ENCODE results near the gene C16orf89.
"Not testable (repeated sequence)": the region's sequence is repeated elsewhere in the genome, so short reads cannot be mapped to it uniquely, and the experiment has no call there.

Gene C16orf89

DNA sequence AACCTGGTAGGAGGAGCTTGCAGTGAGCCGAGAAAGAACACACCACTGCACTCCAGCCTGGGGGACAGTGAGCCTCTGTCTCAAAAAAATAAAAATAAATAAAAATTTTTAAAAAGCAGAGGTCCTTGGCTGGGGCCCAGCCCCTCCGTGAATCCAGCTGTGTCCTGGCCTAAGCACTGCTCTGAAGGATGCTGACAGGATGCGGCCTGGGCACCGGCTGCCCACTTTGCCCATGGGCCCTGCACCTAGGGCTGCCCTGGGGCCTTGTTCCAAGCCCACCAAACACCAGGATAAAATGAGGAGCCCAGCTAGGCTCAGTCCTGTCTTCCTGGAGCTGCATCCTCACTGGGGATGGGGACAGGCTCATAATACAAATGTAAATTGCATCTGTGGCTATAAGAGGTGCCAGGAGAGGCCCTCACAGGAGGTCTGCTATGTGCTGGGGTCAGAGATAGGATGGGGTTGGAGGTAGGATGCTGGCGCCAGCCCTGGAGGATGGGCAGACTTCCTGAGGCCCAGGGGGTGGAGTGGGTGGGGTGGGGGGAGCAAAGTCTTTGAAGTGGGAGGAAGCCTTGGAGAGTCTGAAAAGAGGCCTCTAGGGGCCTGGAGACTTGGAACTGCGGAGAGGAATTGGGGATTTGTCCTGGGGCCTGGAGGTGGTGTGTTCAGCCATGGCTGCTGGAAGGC, 6.2 kb downstream of the C16orf89 start:
- no peak for DNase-seq

DNA sequence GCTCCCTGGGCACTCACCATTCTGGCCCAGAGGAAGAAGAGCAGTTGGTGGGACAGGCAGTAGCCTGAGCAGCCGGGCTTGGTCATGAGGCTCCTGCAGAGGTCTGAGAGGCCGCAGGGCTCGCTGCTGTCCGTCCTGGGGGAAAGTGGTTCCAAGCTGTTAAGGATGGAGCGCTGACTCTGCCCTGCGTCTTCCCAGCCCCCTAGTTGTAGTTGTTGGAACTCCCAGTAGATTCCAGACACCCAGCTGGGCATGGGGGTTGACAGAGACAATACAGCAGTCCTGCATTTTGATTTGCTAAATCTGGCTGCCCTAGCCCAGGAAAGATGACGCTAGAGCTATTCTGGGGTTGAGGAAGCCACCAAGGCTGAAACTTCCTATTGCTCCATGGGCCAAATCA, 7.3 kb downstream of the C16orf89 start:
- DNase-seq = no peak

DNA sequence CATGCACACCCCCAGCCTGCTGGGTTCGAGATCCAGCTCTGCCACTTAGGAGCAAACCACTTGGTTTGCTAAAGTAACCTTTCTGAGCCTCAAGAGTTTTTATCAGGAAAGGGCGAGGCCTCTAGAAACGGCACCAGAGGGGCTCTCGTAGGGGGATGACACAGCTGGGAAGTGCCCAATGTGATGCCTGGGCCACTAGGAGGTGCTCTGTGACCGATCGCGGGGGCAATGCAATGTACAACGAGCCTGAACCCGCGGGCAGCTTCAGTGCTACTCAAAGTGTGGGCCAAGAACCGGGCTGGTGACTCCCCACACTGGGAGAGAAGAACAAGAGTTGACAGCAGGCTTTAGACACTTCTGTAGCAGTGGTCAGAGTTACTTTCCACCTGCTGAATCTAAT, 9.4 kb downstream of the C16orf89 start:
- DNase-seq = peak; percentile 43

DNA sequence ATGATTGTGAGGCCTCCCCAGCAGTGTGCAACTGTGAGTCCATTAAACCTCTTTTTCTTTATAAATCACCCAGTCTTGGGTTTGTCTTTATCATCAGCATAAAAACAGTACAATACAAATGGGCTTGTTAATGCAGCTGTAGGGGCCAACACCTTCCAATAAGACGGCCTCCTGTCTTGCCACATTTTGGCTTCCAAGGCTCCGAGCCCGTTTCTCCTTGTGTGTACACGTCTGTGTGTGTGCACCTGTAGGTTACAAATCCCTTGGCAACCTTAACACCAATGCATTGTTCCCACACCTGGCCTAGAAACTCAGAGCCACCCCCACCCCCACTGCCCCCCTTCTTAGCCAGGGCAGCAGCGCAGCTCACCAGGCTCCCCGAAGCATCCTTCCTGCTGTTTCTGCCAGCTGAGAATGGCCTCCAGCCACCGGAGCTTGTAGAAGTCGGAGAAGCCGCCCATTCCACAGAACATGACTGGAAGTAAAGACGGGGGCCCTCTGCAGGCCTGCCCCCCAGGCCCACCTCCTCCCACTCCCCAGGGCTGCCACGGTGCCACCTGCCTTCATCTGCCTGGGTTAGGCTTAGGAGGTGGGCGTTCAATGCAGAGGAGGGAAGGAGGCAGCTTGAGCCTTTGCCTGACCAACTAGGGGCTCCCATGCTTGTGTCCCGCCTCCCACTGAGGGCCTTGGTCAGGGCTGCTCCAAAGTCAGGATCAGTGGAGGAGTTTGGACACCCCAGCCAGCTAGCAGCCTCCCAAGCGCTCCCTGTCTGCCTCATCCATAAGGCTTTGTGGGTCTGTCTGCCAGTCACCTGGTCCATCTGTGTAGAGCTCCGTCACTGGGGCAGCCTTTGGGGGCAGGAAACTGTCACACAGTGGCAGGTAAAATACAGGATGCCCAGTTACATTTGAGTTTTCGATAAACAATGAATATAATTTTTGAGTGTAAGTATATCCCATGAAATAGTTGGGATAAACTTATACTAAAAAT, 10.6 kb downstream of the C16orf89 start:
- DNase-seq = no peak

DNA sequence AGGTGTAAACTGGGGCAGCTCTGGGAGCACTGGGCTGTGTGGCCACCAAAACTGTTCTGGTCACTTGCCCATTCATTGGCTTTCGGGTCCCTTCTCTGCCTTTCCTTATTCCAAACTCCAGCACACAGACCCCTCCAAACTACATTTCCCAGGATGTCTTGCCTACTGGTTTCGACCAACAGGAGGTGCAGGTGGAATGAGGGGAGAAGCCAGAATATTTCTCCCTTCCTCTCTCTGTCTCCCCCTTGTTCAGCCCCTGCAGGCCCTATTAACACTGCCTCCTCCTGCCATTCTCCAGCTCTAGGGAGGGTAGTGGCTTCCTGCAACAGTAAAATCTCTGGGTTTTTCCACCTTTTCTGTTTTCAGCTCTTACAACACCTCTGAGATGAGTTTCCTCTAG, 18.8 kb downstream of the C16orf89 start:
- DNase-seq = no peak

DNA sequence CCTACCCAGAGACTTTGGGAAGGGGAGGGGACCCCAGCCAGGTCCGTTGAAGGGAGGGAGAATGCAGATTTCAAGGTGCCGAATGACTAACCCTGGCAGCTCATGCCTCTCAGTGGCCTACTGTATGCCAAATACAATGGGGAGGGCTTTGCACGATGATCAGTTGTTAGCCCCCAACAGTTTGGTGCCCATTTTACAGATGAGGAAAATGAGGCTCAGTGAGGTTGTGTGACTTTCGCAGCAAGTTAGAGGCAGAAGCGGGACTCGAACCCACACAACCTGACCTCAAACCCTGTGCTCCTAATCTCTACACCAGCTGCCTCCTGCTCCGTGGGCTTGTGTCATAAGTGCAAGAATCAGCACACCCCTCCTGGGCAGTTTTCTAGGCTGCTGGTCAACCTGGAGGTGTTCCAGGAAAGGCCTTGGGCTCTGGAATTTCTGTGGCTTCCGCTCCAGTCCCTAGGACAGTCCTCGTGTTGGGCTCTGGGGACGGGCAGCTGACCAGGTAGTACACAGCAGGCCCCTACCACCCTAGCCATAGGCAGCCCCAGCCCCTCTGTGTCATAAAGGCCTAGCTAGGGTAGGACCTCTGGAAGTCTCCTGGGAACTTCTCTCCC, 20.1 kb downstream of the C16orf89 start:
- DNase-seq = no peak

DNA sequence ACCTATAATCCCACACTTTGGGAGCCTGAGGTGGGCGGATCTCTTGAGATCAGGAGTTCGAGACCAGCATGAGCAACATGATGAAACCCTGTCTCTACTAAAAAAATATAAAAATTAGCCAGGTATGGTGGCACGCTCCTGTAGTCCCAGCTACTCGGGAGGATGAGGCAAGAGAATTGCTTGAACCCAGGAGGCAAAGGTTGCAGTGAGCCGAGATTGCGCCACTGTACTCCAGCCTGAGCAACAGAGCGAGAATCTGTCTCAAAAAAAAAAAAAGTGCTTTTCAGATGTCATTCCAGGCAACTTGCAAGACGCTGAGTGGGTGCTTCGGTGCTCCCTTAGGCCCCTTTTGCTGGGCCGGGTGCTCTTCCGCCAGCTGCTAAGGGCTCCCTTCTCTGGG, 21.2 kb downstream of the C16orf89 start:
- DNase-seq = not testable (repeated sequence)

DNA sequence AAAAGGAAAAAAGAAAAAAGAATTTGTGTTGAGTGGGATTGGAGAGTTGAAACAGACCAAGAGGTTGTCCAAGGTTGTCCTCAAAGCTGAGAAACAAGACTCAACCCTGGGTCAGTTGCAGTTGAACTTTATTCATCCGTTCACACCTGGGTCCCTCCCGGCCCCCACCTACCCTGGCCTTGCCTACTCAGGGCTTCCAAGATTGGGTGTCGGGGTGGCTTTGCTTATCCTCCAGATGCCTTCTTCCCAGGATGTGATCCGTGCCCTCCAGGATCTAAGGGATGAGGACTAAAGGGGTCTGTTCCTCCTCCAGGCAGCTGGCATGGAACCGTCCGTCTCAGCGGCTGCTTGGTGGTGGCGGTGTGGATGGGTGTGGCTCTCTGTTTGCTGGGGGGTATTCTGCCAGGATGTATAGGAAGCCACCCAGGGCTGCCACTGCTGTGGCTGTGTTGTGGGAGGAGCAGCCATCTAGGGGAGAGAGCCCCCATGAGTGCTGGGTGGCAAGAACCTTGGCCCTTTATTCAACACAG, 21.7 kb downstream of the C16orf89 start:
- no peak for DNase-seq

DNA sequence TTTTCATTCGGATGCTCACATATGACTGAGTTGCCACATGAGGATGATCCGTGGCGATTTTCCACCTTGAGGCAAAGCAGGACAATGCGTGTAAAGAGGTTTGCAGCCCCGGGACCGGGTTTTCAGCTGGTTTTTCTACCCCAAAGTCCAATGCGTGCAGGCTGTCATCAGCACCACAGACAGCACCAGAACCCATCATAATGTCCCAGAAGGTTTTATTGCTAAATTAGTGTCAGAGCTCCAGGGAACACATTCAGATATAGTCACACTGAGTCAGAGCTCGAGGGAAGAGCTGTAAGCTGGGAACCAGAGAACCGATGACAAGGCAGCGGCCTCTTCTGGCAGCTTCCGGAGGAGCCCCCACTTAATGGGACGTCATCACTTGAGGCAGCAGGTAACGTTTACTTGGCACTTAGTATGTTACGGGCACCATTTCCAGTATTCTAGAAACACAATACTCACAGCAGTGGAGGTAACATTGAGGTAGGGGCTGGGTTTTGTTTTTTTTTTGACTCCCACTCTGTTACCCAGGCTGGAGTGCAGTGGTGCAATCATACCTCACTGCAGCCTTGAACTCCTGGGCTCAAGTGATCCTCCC, 23.1 kb downstream of the C16orf89 start:
- no peak for DNase-seq

DNA sequence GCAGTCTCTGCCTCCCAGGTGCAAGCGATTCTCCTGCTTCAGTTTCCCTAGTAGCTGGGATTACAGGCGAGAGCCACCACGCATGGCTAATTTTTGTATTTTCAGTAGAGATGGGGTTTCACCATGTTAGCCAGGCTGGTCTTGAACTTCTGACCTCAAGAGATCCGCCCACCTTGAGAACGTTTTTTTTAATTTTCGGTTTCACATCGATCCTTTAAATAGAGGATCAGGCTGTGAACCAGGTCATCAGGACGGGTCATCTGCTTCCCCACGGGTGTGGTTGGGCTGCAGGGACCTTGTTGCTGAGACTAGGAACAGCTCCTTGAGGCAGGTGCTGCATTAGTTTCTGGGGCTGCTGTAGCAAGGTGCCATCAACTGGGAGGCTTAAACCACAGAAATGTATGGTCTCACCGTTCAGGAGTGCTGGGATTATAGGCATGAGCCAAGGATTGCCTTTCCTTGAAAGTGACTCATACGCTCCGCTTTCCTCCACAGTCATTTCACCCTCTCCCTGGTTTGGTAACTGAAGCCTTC, 24.1 kb downstream of the C16orf89 start:
- DNase-seq = no peak

DNA sequence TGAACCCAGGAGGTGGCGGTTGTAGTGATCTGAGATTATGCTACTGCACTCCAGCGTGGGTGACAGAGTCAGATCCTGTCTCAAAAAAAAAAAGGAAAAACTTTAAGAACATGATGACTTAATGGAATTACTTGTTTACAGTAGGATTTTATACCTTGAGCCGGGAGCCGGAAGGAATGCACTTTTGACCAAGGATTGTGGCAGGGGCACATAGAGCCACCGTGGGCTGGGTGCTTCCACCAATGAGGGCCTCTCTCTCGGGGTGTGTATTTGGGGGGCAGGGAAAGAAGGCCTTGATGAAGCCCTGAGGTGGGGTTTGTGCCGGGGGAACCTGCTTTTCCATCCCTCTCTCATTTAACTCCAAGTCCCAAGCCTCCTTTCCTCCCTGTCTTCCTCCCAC, 25.3 kb downstream of the C16orf89 start:
- DNase-seq = no peak

DNA sequence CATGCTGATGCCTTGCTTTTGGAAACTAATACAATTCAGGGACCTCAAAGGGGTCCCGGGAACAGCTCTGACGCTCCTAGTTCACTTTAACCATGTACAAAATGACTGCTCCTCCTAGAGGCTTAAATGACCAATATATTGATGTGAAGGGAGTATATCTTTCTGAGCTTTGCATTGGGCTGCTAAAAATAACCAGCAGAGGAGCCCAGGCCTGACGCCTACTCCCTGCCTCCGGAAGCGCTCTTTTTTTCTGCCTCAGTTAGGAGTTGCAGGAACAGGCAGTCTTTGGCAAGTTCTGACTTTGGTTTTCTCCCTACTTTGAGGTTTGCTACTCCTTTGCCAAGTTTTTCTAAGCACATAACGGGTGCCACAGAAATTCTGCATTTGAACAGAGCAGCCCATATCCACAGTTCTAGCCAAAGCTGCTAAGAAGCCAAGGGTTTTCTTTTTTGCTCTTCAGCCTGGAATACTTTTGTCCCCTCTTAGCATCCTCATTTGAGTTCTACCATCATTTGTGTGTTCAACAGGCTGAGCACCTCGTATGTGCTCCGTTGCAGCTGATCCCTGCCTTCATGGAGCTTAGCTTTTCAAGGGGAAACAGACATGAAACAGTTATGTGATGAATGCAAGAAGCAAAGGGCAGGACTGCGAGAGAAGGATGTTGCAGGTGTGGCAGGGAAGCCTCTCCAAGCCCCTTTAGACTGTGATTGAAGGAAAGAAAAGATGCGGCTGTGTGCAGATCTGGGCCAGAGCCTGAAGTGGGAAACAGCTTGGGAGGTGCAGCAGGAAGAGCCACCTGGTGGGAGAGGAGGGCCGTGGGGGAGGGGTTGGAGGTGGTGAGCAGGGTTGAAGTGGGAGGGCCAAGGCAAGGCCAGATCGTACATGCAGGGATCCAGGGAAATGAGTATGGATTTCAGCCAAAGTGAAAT, 29.3 kb downstream of the C16orf89 start:
- DNase-seq = no peak

DNA sequence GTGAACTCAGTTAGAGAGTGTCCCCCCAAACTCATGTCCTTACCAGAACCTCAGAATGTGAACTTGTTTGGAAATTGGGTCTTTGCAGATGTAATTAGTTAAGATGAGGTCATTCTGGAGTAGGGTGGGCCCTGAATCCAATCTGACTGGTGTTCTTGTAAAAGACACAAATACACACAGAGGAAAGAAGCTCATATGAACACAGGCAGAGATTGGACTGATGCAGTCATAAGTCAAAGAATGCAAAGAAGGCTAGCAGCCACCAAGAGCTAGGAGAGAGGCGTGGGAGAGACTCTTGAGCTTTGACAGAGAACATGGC, 29.9 kb downstream of the C16orf89 start:
- DNase-seq = no peak

DNA sequence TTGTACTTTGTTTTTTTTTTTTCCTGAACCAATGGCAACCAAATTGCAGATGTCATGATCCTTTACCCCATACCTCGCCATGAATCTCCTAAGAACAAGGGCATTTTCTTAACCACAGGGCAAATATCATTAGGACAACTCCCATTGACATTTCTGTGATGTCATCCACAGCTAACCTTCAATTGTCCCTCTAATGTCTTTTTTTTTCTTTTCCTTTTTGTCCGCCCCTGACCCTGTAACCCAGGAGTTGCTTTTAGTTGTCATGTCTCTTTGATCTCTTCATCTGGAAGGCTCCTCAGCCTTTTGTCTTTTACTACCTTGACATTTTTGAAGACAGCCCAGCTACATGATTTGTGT, 31.6 kb downstream of the C16orf89 start:
- DNase-seq = no peak

DNA sequence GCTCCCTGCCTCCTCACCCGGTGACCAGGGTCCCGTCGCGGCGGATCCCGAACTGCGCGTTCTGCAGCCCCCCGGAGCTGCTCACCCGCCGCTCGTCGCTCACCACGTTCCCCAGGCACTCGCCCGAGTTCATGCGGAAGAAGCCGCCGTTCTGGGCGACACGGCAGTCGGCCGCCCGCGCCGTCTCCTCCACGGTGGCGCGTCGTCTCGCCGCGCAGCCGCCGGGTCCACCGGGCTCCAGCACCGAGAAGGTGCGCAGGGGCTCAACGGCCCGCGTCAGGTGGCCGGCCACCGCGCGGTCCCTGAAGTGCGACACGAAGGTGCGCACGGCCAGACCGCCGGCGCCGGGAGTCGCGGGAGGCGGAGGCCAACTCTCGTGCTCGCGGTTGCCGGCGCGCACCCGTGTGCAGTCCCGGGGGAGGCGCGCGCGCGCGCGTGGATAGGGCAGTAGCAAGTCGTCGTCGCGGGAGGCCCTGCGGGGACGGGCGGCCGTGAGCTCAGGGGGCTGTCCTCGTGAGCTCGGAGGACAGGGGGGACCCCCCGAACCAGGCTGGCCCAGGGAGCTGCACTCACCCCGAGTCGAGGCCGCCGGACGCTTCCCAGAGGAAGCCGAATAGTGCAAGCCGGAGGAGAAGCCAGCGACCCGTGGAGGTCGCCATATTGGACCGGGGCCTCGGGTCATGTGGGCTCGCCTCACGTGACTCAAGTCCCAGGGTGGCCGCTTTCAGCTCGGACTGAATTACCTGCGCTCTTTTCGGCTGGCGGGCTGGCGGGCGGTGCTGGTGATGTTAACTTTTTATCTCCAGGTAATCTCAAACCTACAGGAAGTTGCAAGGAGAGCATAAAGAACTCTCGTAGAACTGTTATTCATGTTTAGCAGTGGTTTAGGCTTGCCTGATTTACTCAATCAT, 32.2 kb downstream of the C16orf89 start, which contains the start of gene NAGPA:
Gene NAGPA (minus strand): TSS at position 680 of the 911 bp plus-strand sequence. CDS start 21 bp downstream, at position 659.
- peak; percentile 83 for DNase-seq

DNA sequence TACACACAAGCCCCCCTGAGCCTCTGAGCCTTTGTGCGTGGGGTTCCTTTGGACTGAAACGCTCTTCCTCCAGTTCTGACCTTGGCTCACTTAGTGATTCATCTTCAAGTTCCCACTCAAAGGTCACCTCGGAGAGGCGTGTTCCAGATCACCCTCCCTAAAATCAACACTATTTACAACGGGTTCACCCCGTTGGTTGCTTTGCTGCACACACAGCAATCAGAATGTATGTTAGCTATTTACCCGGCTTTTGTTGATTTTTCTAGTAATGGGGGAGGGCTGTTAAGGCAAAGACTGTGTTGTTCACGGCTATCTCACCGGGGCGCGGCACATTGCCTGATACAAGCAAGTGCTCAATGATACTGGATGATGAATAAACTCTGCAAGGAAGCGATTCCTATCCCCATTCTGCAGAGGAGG, 33.0 kb downstream of the C16orf89 start:
- no peak for DNase-seq

DNA sequence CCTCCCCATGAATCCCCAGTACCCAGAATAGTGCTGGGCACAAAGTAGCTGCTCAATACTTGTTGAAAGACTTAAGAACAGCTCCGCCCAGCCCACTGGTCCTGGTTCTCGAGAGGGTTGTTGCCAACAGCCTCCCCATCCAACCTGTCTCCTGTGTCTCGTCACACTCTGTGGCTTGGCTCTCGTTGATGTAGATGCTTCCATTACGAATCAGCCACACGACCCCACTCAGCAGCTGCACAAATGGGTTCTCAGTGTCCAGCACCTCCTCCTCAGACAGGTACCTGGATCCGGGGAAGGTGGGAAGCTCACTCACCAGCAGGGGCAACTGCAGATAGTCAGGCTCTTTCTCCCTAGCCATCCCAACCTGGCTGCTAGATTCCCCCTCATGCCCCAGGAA, 34.2 kb downstream of the C16orf89 start:
- no peak for DNase-seq

DNA sequence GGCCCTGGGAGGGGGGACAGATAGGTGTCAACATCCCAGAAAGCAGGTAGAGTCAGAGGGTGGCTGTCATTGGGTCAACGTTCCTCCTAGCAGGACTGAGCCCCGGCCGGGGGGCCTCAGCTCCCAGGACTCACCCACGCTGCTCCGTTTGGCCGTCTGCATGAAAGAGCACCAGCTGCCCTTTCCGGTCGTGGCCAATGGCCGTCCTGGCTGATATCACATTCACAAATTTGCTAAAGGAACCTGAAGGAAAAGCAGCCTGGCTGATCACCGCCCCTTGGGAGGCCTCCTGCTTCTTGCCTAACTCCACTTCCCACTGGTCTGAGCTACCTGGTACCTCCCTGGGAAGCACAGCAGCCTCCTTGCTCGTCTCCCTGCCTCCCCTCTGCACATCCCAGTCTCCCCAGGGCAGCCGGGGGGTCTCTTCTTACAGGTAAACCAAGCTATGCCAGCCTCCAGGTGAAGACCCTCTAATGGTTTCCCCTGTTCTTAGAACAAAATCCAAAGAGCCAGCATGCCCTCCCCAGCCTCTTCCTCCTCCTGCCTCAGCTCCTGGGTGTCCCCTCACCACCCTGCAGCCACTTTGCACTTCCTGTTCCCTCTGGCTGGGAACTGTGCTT, 35.4 kb downstream of the C16orf89 start:
- DNase-seq = no peak

DNA sequence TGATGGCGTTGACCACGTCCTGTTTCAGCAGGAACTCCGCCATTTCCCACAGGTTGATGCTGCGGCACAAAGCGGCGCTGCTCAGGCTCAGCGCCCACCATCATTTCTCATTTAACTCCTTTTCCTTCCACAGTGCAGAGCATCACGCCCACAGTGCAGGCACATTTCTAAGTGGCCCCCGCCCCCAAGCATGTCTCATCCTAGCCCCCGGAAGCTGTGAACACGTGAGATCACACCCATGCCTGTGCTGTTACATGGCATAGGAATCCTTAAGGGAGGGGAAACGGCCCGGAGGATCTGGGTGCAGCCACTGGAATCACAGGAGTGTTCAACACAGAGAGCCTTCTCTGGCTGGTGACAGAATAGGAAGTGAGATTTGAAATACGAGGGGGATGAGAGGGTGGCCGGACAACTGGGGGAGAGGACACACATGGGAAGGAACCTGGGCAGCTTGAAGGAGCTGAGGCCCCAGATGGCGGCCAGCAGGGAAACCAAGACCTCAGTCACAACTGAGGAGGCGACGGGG, 36.7 kb downstream of the C16orf89 start:
- no peak for DNase-seq
